ENCODE results near the gene LOXHD1.

The LOXHD1 gene

GRCh38 chr18:46447323-46447722 lies 209.7 kb downstream of the LOXHD1 start:
- TF ChIP-seq CTCF (IDR thresholded peaks at IDR 0.05; ENCODE audit: low read depth, low read length, missing control alignments), result no peak
- H3K4me3 ChIP-seq (replicated peaks; ENCODE audit: low read depth, low read length), result no peak overlapping the region
- DNase-seq (ENCODE audit: extremely low read depth, low read depth), result no peak

- DNase-seq (ENCODE audit: extremely low read depth, low read depth), result no peak
- TF ChIP-seq CTCF (IDR thresholded peaks at IDR 0.05; ENCODE audit: low read depth, low read length, missing control alignments), result no peak
These were observed 211.3 kb downstream of the LOXHD1 start for GRCh38 chr18:46445522-46446313.

GRCh38 chr18:46439037-46439436 lies 218.0 kb downstream of the LOXHD1 start:
- H3K4me3 ChIP-seq (replicated peaks; ENCODE audit: low read depth, low read length), result no peak overlapping the region
- DNase-seq (ENCODE audit: extremely low read depth, low read depth), result no peak
- no peak for TF ChIP-seq CTCF (IDR thresholded peaks at IDR 0.05; ENCODE audit: low read depth, low read length, missing control alignments)

More at GRCh38 chr18:46445522-46446313, 211.3 kb downstream of the LOXHD1 start:
- no peak overlapping the region for H3K4me3 ChIP-seq (replicated peaks; ENCODE audit: low read depth, low read length)

GRCh38 chr18:46437061-46437460 lies 220.0 kb downstream of the LOXHD1 start:
- no peak for DNase-seq (ENCODE audit: extremely low read depth, low read depth)
- TF ChIP-seq CTCF (IDR thresholded peaks at IDR 0.05; ENCODE audit: low read depth, low read length, missing control alignments), result no peak

GRCh38 chr18:46436621-46437020 lies 220.4 kb downstream of the LOXHD1 start:
- no peak overlapping the region for H3K4me3 ChIP-seq (replicated peaks; ENCODE audit: low read depth, low read length)
- no peak for DNase-seq (ENCODE audit: extremely low read depth, low read depth)
- no peak for TF ChIP-seq CTCF (IDR thresholded peaks at IDR 0.05; ENCODE audit: low read depth, low read length, missing control alignments)

More at GRCh38 chr18:46437061-46437460, 220.0 kb downstream of the LOXHD1 start:
- H3K4me3 ChIP-seq (replicated peaks; ENCODE audit: low read depth, low read length), result no peak overlapping the region

GRCh38 chr18:46435031-46435430 lies 222.0 kb downstream of the LOXHD1 start:
- no peak overlapping the region for H3K4me3 ChIP-seq (replicated peaks; ENCODE audit: low read depth, low read length)
- DNase-seq (ENCODE audit: extremely low read depth, low read depth), result no peak
- TF ChIP-seq CTCF (IDR thresholded peaks at IDR 0.05; ENCODE audit: low read depth, low read length, missing control alignments), result no peak

Data from HFF-Myc (cell line).